ENCODE measurements around the gene LRRK1. TPM values are rescaled to one million over a fixed set of nuclear protein-coding genes. Genes with fewer than 3 reads are reported as not detected.

Gene LRRK1
- total and polyA plus RNA-seq, 2 of the 13 experiments (the other 11 are each of a cell fraction or from before 2014, with no cell fraction given), result 0.13 to 1.2 TPM

DNA sequence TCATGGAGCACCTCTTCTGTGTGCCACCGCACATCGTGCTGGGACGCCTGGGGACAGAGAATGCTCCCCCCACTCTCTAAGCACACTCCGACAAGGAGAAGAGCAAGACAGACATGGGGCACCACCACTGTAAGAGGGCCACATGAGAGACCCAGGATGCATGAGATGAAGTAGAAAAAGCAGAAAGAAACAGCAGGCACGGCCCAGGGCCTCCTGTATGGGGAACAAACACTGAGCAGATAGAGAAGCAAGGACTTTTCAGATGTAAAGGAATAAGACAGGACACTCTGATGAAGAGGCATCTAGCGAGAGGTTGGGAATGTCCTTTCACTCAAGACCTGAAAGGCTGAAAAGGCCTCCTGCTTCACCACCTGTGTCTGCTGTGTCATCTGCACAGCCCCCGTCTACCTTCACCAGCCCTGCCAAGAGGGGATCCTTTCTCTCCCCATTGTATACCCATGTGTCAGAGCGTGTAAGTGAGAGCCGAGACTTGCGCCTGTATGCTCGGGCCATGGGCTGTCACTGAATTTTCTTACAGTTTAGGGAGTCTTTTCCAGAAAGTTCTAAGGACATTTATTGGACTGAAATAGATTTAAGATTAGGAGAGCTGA is 125.6 kb downstream of the LRRK1 start:
- no peak overlapping the region for H3K4me2 ChIP-seq (ENCODE audit: low read depth, low read length)
- TF ChIP-seq ZNF670 (CRISPR knock-in tag; IDR thresholded peaks at IDR 0.05; ENCODE audit: borderline replicate concordance) (no peak), KDM1A (CRISPR knock-in tag; IDR thresholded peaks at IDR 0.05) (no peak), SYNCRIP (IDR thresholded peaks at IDR 0.05; ENCODE audit: insufficient read depth, low read depth, low read length) (no peak), CEBPB (IDR thresholded peaks at IDR 0.05; ENCODE audit: borderline replicate concordance, low read depth, low read length) (no peak), HNRNPH1 (optimal IDR thresholded peaks at IDR 0.05; ENCODE audit: low read depth, low read length) (no peak), ZNF558 (CRISPR knock-in tag; IDR thresholded peaks at IDR 0.05; ENCODE audit: borderline replicate concordance) (no peak), ZNF678 (CRISPR knock-in tag; IDR thresholded peaks at IDR 0.05) (no peak), MXD4 (CRISPR knock-in tag; IDR thresholded peaks at IDR 0.05) (no peak), ZMYM4 (CRISPR knock-in tag; IDR thresholded peaks at IDR 0.05) (no peak), RXRA (CRISPR knock-in tag; IDR thresholded peaks at IDR 0.05) (no peak), ZNF446 (CRISPR knock-in tag; IDR thresholded peaks at IDR 0.05) (no peak), FOXK1 (CRISPR knock-in tag; IDR thresholded peaks at IDR 0.05; ENCODE audit: borderline replicate concordance, low read depth) (no peak), ZKSCAN5 (CRISPR knock-in tag; IDR thresholded peaks at IDR 0.05) (no peak), HOXA7 (CRISPR knock-in tag; IDR thresholded peaks at IDR 0.05) (no peak), ZFP36L1 (CRISPR knock-in tag; IDR thresholded peaks at IDR 0.05) (no peak), SMC3 (IDR thresholded peaks at IDR 0.05; ENCODE audit: low read length) (no peak)
- TF ChIP-seq, protein P1, sequence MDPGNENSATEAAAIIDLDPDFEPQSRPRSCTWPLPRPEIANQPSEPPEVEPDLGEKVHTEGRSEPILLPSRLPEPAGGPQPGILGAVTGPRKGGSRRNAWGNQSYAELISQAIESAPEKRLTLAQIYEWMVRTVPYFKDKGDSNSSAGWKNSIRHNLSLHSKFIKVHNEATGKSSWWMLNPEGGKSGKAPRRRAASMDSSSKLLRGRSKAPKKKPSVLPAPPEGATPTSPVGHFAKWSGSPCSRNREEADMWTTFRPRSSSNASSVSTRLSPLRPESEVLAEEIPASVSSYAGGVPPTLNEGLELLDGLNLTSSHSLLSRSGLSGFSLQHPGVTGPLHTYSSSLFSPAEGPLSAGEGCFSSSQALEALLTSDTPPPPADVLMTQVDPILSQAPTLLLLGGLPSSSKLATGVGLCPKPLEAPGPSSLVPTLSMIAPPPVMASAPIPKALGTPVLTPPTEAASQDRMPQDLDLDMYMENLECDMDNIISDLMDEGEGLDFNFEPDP (CRISPR knock-in tag; conservative IDR thresholded peaks at IDR 0.05), result no peak
- TF ChIP-seq, protein P2, sequence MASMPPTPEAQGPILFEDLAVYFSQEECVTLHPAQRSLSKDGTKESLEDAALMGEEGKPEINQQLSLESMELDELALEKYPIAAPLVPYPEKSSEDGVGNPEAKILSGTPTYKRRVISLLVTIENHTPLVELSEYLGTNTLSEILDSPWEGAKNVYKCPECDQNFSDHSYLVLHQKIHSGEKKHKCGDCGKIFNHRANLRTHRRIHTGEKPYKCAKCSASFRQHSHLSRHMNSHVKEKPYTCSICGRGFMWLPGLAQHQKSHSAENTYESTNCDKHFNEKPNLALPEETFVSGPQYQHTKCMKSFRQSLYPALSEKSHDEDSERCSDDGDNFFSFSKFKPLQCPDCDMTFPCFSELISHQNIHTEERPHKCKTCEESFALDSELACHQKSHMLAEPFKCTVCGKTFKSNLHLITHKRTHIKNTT (CRISPR knock-in tag; IDR thresholded peaks at IDR 0.05), result no peak
- WGBS (ENCODE audit: low lambda C conversion rate), result 86% methylated on average over 11 of the region's 11 CpGs
- no TSS peak for BruUV-seq (replicated peaks)
- CTCF ChIA-PET (ENCODE audit: low intra/inter-chr PET ratio, low total read pairs), result no interaction called here
- in situ Hi-C loops (cut with HindIII; ENCODE audit: extremely low pct_ligation_motif_present, low pct_unique_long_range_greater_than_20kb), result no loop called here
- peaks cover 7% of the 10 kb centered on the region; the same call in 1 of the 2 replicates for H3K4me1 ChIP-seq (ENCODE audit: insufficient read depth, low read length)
- no peaks in the 10 kb centered on the region for H3K27me3 ChIP-seq (ENCODE audit: control insufficient read depth in 1 of 2, insufficient read depth in 2 of 2, low read length in 2 of 2)
- intact Hi-C loops (cut with micrococcal nuclease; ENCODE audit: unreplicated experiment), result no loop called here
- ATAC-seq, result no peak
- H3K79me2 ChIP-seq (ENCODE audit: insufficient read depth, low read length), result no peaks in the 10 kb centered on the region
- H3K9ac ChIP-seq (ENCODE audit: insufficient read depth, low read depth, low read length), result no peak overlapping the region
- POLR2A ChIA-PET, result no interaction called here
- H3K4me3 ChIP-seq (replicated peaks in 1 of 3; ENCODE audit: insufficient read depth in 1 of 3, low read depth in 2 of 3, low read length in 3 of 3), result no peak overlapping the region
- DNase-seq (ENCODE audit: low spot score), result no peak
- no peaks in the 10 kb centered on the region for H4K20me1 ChIP-seq (ENCODE audit: insufficient read depth, low read length)
- no peak overlapping the region for H3K27ac ChIP-seq (ENCODE audit: extremely low read length, insufficient read depth, low read length)
- H3K9me3 ChIP-seq (ENCODE audit: low read length), result no peaks in the 10 kb centered on the region
- peaks cover 0 to 12% of the 10 kb centered on the region in 2 experiments; a peak in 3 of 5 replicates for H3K36me3 ChIP-seq (replicated peaks in 1 of 2; ENCODE audit: control insufficient read depth in 1 of 2, insufficient read depth in 2 of 2, low read length in 2 of 2)
- no peak overlapping the region for H2AFZ ChIP-seq (ENCODE audit: low read length)
- FAIRE-seq, result no peak
